ENCODE results near the gene LLCFC1. TPM values are rescaled to one million over a fixed set of nuclear protein-coding genes. Genes with fewer than 3 reads are reported as not detected.

Gene LLCFC1
- polyA plus RNA-seq, 1 of the 3 experiments (the other 2 are of a cell fraction), result not detected

- no peak for TF ChIP-seq ZBTB33 (IDR thresholded peaks at IDR 0.05; ENCODE audit: borderline replicate concordance, low read depth)
These were observed 11.3 kb upstream of the LLCFC1 start (continued) for GRCh38 chr7:142927949-142928348.

- Histone ChIP-seq H2AFZ (ENCODE audit: low read depth) (no peak overlapping the region), H3F3A (replicated peaks; ENCODE audit: insufficient read depth) (no peaks in the 10 kb centered on the region), H3K27ac (ENCODE audit: low read depth in 2 of 2, low read length in 1 of 2) (no peak overlapping the region), H3K4me1 (ENCODE audit: control insufficient read depth in 1 of 2, insufficient read depth in 2 of 2, low read depth in 1 of 2, low read length in 1 of 2) (no peaks in the 10 kb centered on the region), H3K27me3 (ENCODE audit: insufficient read depth) (peaks cover 32% of the 10 kb centered on the region; the same call in 1 of the 2 replicates), H3K79me2 (ENCODE audit: insufficient read depth) (no peaks in the 10 kb centered on the region), H4K20me1 (ENCODE audit: insufficient read depth) (no peaks in the 10 kb centered on the region), H3K9me2 (no peaks in the 10 kb centered on the region), H3K36me3 (replicated peaks in 1 of 2; ENCODE audit: control insufficient read depth in 1 of 2, insufficient read depth in 2 of 2, low read length in 1 of 2) (no peaks in the 10 kb centered on the region), H3K9me3 (no peaks in the 10 kb centered on the region), H3K9ac (no peak overlapping the region), H3K4me2 (no peak overlapping the region), H3K4me3 (ENCODE audit: low read depth in 2 of 2, low read length in 1 of 2) (no peak overlapping the region)
- no peak for TF ChIP-seq MAX (IDR thresholded peaks at IDR 0.05; ENCODE audit: low read depth)
- TF ChIP-seq REST (IDR thresholded peaks at IDR 0.05; ENCODE audit: low read depth, low read length), result no peak
- no peak for TF ChIP-seq TAF1 (IDR thresholded peaks at IDR 0.05; ENCODE audit: borderline replicate concordance, low read depth, low read length)
- no peak for TF ChIP-seq FOXM1 (IDR thresholded peaks at IDR 0.05; ENCODE audit: low read depth)
- TF ChIP-seq IRF3 (IDR thresholded peaks at IDR 0.05; ENCODE audit: low read depth, low read length), result no peak
- no peak for TF ChIP-seq EP300 (IDR thresholded peaks at IDR 0.05; ENCODE audit: borderline replicate concordance in 1 of 2, low read depth in 1 of 2, low read length in 1 of 2)
- no peak for TF ChIP-seq NFIC (IDR thresholded peaks at IDR 0.05; ENCODE audit: borderline replicate concordance)
- TF ChIP-seq TEAD4 (IDR thresholded peaks at IDR 0.05; ENCODE audit: borderline replicate concordance, insufficient read depth), result no peak
- ChIA-PET POLR2A (no interaction called here), CTCF (no interaction called here)
- WGBS (ENCODE audit: low lambda C conversion rate), result 8% methylated on average over 11 of the region's 11 CpGs
- no peak for DNase-seq
These were observed 9.1 kb upstream of the LLCFC1 start for GRCh38 chr7:142930126-142930730.
